ENCODE measurements around the gene WDR26. TPM values are rescaled to one million over a fixed set of nuclear protein-coding genes. Genes with fewer than 3 reads are reported as not detected.

The WDR26 gene
- total RNA-seq, 1 donor from 2014 or later = 60.7 TPM

DNA sequence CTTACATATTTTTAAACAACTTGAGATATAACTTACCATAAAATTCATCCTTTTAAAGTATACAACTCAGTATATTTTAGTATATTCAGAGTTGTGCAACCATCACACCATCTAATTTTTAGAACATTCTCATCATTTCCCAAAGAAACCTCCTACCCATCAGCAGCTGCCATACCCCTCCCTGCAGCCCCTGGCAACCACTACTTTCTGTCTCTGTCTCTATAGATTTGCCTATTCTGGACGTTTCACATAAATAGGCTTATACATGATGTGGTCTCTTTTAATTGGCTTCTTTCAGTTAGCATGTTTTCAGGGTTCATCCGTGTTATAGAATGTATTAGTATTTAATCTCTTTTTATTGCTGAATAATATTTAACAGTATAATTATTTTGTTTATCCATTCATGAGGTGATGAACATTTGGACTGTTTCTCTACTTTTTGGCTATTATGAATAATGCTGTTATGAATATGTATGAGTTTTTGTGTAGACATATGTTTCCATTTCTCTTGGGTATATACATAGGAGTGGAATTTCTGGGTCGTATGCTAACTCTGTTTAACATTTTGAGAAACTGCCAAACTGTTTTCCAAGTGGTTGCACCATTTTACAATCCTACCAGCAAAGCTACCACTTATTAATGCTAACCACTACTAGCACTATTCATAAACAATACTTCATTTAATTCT, 29.5 kb downstream of the WDR26 start:
- no peak for TF ChIP-seq CTCF (IDR thresholded peaks at IDR 0.05; ENCODE audit: borderline replicate concordance)
- H3K27ac ChIP-seq (replicated peaks) = no peak overlapping the region
- no peaks in the 10 kb centered on the region for H3K27me3 ChIP-seq (ENCODE audit: low read depth)
- peaks cover 96% of the 10 kb centered on the region for H3K36me3 ChIP-seq
- intact Hi-C loops (cut with micrococcal nuclease) = no loop called here
- no peak overlapping the region for H3K4me3 ChIP-seq
- H3K4me1 ChIP-seq = no peaks in the 10 kb centered on the region
- no peak for DNase-seq
- H3K9me3 ChIP-seq (replicated peaks) = no peaks in the 10 kb centered on the region

DNA sequence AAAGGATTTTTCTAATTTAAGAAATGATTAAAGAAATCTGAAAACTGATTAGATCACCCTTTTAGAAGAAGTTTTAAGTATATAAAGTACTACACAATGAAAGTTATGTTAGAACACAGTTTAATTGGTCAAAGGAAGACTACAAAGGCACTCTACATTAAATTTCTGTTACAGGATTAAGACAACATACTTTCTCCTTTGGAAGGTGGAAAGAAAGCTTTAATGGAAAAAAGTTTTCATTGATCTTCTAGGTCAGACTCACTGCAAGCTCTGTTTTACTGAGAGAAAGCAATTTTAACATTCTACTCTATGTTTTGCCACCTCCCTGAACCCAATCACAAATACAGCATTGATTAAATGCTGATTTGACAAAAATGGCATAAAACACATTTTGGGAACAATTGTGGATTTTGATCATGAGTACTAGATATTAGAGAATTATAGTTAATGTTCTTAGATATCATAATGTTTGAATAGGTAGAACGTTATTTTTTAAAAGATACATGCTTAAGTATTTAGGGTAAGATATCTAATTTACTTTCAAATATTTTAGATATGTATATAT, 32.0 kb downstream of the WDR26 start:
- DNase-seq = no peak
- TF ChIP-seq CTCF (IDR thresholded peaks at IDR 0.05; ENCODE audit: borderline replicate concordance) = no peak
- Histone ChIP-seq H3K4me3 (no peak overlapping the region), H3K4me1 (no peaks in the 10 kb centered on the region), H3K36me3 (peaks cover 96% of the 10 kb centered on the region), H3K9me3 (replicated peaks) (no peaks in the 10 kb centered on the region), H3K27ac (replicated peaks) (no peak overlapping the region), H3K27me3 (ENCODE audit: low read depth) (no peaks in the 10 kb centered on the region)
- intact Hi-C loops (cut with micrococcal nuclease) = no loop called here

DNA sequence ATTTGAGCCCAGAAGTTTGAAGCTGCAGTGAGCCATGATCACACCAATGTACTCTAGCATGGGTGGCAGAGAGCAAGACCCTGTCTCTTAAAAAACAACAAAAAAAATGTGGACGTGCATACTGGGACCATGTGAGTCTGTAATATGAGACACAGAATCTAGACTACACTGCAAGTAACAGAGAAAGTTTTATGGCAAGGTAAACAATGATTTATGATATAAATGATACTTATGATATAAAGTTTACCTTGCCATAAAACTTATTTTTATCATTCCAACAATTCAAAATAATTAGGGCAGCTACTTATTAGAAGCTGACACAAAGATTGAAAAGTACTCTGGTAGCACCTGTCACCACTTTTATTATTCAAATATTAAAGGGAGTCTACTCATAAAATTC, 34.7 kb downstream of the WDR26 start:
- TF ChIP-seq CTCF (IDR thresholded peaks at IDR 0.05; ENCODE audit: borderline replicate concordance) = no peak
- intact Hi-C loops (cut with micrococcal nuclease) = no loop called here
- H3K4me3 ChIP-seq = no peak overlapping the region
- H3K4me1 ChIP-seq = no peaks in the 10 kb centered on the region
- H3K9me3 ChIP-seq (replicated peaks) = no peaks in the 10 kb centered on the region
- H3K27ac ChIP-seq (replicated peaks) = no peak overlapping the region
- DNase-seq = no peak
- no peaks in the 10 kb centered on the region for H3K27me3 ChIP-seq (ENCODE audit: low read depth)
- H3K36me3 ChIP-seq = peaks cover 100% of the 10 kb centered on the region

GRCh38 chr1:224393294-224393693, 41.3 kb downstream of the WDR26 start:
- H3K36me3 ChIP-seq = peaks cover 99% of the 10 kb centered on the region

More at GRCh38 chr1:224393294-224393693, 41.3 kb downstream of the WDR26 start:
- Histone ChIP-seq H3K4me3 (no peak overlapping the region), H3K9me3 (replicated peaks) (no peaks in the 10 kb centered on the region), H3K27me3 (ENCODE audit: low read depth) (no peaks in the 10 kb centered on the region), H3K27ac (replicated peaks) (no peak overlapping the region), H3K4me1 (no peaks in the 10 kb centered on the region)
- intact Hi-C loops (cut with micrococcal nuclease) = no loop called here
- no peak for DNase-seq
- TF ChIP-seq CTCF (IDR thresholded peaks at IDR 0.05; ENCODE audit: borderline replicate concordance) = no peak

Data from left ventricle myocardium inferior (tissue), 1 donor.